ENCODE results near the gene KRTAP12-4.
"Not testable (repeated sequence)": the region's sequence is repeated elsewhere in the genome, so short reads cannot be mapped to it uniquely, and the experiment has no call there.

DNA sequence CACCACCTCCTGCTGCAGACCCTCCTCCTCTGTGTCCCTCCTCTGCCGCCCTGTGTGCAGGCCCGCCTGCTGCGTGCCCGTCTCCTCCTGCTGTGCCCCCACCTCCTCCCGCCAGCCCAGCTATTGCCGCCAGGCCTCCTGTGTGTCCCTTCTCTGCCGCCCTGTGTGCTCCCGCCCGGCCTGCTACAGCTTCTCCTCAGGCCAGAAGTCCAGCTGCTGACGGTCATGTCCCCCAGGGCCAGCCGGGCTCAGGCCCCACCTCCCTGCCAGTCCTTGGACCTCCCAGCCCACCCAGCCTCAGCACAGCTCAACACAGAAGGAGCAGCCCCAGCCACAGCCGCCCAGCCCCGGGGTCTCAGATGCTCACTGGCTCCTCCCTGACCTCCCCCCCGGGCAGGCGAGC is 26.6 kb downstream of the KRTAP12-4 start:
- TF ChIP-seq, protein P1, sequence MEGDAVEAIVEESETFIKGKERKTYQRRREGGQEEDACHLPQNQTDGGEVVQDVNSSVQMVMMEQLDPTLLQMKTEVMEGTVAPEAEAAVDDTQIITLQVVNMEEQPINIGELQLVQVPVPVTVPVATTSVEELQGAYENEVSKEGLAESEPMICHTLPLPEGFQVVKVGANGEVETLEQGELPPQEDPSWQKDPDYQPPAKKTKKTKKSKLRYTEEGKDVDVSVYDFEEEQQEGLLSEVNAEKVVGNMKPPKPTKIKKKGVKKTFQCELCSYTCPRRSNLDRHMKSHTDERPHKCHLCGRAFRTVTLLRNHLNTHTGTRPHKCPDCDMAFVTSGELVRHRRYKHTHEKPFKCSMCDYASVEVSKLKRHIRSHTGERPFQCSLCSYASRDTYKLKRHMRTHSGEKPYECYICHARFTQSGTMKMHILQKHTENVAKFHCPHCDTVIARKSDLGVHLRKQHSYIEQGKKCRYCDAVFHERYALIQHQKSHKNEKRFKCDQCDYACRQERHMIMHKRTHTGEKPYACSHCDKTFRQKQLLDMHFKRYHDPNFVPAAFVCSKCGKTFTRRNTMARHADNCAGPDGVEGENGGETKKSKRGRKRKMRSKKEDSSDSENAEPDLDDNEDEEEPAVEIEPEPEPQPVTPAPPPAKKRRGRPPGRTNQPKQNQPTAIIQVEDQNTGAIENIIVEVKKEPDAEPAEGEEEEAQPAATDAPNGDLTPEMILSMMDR (IDR thresholded peaks at IDR 0.05) = not testable (repeated sequence)
- not testable (repeated sequence) for TF ChIP-seq POLR2A, EP300 (IDR thresholded peaks at IDR 0.05)
